Measurements from ENCODE around the gene TMEM38A. TPM values are rescaled to one million over a fixed set of nuclear protein-coding genes. Genes with fewer than 3 reads are reported as not detected.

TMEM38A gene
- total RNA-seq, 1 donor from 2014 or later: 3.7 TPM

- no peak for TF ChIP-seq CTCF (IDR thresholded peaks at IDR 0.05)
- Mint-ChIP-seq H3K36me3 (ENCODE audit: low read depth) (no peaks in the 10 kb centered on the region), H3K27ac (ENCODE audit: unreplicated experiment) (no peak overlapping the region), H3K27me3 (ENCODE audit: low read depth) (no peaks in the 10 kb centered on the region), H3K9me3 (ENCODE audit: low read depth) (no peaks in the 10 kb centered on the region), H3K4me1 (ENCODE audit: low read depth) (peaks cover 36% of the 10 kb centered on the region), H3K4me3 (ENCODE audit: unreplicated experiment) (no peak overlapping the region)
- DNase-seq (ENCODE audit: low spot score): no peak
These were observed 42.7 kb upstream of the TMEM38A start for GRCh38 chr19:16618248-16618647.

GRCh38 chr19:16619457-16619856, 41.5 kb upstream of the TMEM38A start:
- no peak for DNase-seq (ENCODE audit: low spot score)
- Mint-ChIP-seq H3K27ac (ENCODE audit: unreplicated experiment) (no peak overlapping the region), H3K36me3 (ENCODE audit: low read depth) (no peaks in the 10 kb centered on the region), H3K9me3 (ENCODE audit: low read depth) (no peaks in the 10 kb centered on the region), H3K27me3 (ENCODE audit: low read depth) (no peaks in the 10 kb centered on the region), H3K4me3 (ENCODE audit: unreplicated experiment) (no peak overlapping the region), H3K4me1 (ENCODE audit: low read depth) (peaks cover 35% of the 10 kb centered on the region)
- no peak for TF ChIP-seq CTCF (IDR thresholded peaks at IDR 0.05)

GRCh38 chr19:16620018-16620417, 40.9 kb upstream of the TMEM38A start:
- H3K4me1 Mint-ChIP-seq (ENCODE audit: low read depth): peaks cover 34% of the 10 kb centered on the region
- H3K9me3 Mint-ChIP-seq (ENCODE audit: low read depth): no peaks in the 10 kb centered on the region
- H3K36me3 Mint-ChIP-seq (ENCODE audit: low read depth): no peaks in the 10 kb centered on the region
- DNase-seq (ENCODE audit: low spot score): no peak
- TF ChIP-seq CTCF (IDR thresholded peaks at IDR 0.05): no peak
- H3K4me3 Mint-ChIP-seq (ENCODE audit: unreplicated experiment): no peak overlapping the region
- H3K27ac Mint-ChIP-seq (ENCODE audit: unreplicated experiment): no peak overlapping the region
- H3K27me3 Mint-ChIP-seq (ENCODE audit: low read depth): no peaks in the 10 kb centered on the region

- no peaks in the 10 kb centered on the region for H3K36me3 Mint-ChIP-seq (ENCODE audit: low read depth)
- no peak for TF ChIP-seq CTCF (IDR thresholded peaks at IDR 0.05)
- H3K4me3 Mint-ChIP-seq (ENCODE audit: unreplicated experiment): no peak overlapping the region
- DNase-seq (ENCODE audit: low spot score): no peak
- no peak overlapping the region for H3K27ac Mint-ChIP-seq (ENCODE audit: unreplicated experiment)
- no peaks in the 10 kb centered on the region for H3K9me3 Mint-ChIP-seq (ENCODE audit: low read depth)
- H3K27me3 Mint-ChIP-seq (ENCODE audit: low read depth): no peaks in the 10 kb centered on the region
- H3K4me1 Mint-ChIP-seq (ENCODE audit: low read depth): peaks cover 38% of the 10 kb centered on the region
These were observed 40.4 kb upstream of the TMEM38A start for GRCh38 chr19:16620584-16620983.

GRCh38 chr19:16621165-16621800, 39.7 kb upstream of the TMEM38A start:
- no peak for TF ChIP-seq CTCF (IDR thresholded peaks at IDR 0.05)
- Mint-ChIP-seq H3K4me3 (ENCODE audit: unreplicated experiment) (no peak overlapping the region), H3K9me3 (ENCODE audit: low read depth) (no peaks in the 10 kb centered on the region), H3K27me3 (ENCODE audit: low read depth) (no peaks in the 10 kb centered on the region), H3K36me3 (ENCODE audit: low read depth) (no peaks in the 10 kb centered on the region), H3K4me1 (ENCODE audit: low read depth) (peaks cover 44% of the 10 kb centered on the region), H3K27ac (ENCODE audit: unreplicated experiment) (no peak overlapping the region)
- no peak for DNase-seq (ENCODE audit: low spot score)
